Transverse colon (tissue), 4 donors: ENCODE measurements around the gene ZNF618. TPM values are rescaled to one million over a fixed set of nuclear protein-coding genes. Genes with fewer than 3 reads are reported as not detected.

Experiments used
- DNase-seq: peaks from one replicate; pipeline ENCODE4 v3.0.0-alpha.2; 2019
- H3K27ac ChIP-seq, 4 donors: fragments of 200-600 bp; sonication (generic); 2 replicates each; pipeline ENCODE4 v1.5.1; 2016 to 2018; ENCODE audit warnings: inconsistent platforms in 4 of 4
- H3K27me3 ChIP-seq: fragments of 200-600 bp; sonication (generic); 2 replicates; pipeline ENCODE4 v1.5.1; 2017; ENCODE audit warnings: inconsistent platforms
- H3K36me3 ChIP-seq, 4 donors: fragments of 200-600 bp; sonication (generic); 2 replicates each; pipeline ENCODE4 v1.5.1; 2017 to 2019; ENCODE audit warnings: inconsistent platforms in 4 of 4
- H3K4me1 ChIP-seq, 4 donors: fragments of 200-600 bp; sonication (generic); 2 replicates each; pipeline ENCODE4 v1.5.1; 2017 to 2020; ENCODE audit warnings: inconsistent platforms in 4 of 4
- H3K4me3 ChIP-seq, 4 donors: fragments of 200-600 bp; sonication (generic); 1 replicate in 1 of 4; 2 replicates in 3 of 4; pipeline versions ENCODE4 v1.5.1 to v1.6.1; 2017 to 2019; ENCODE audit warnings: inconsistent platforms in 4 of 4
- H3K9me3 ChIP-seq, 2 donors: fragments of 200-600 bp; sonication (generic); 2 replicates each; pipeline ENCODE4 v1.5.1; 2017 to 2019; ENCODE audit warnings: inconsistent platforms in 2 of 2
- EP300 ChIP-seq: sonication (generic); formaldehyde crosslinking; IDR thresholded peaks from one replicate; pipeline ENCODE4 v1.6.1; 2017; ENCODE audit warnings: antibody characterized with exemption, low read depth
- POLR2A ChIP-seq: fragments of 450-650 bp; IDR thresholded peaks from one replicate; pipeline ENCODE4 v1.6.1; 2016; ENCODE audit warnings: antibody characterized with exemption, mild to moderate bottlenecking, moderate library complexity
- POLR2AphosphoS5 ChIP-seq, 3 donors: sonication (generic); formaldehyde crosslinking; IDR thresholded peaks; one replicate each; pipeline ENCODE4 v1.6.1; 2016; ENCODE audit warnings: antibody characterized with exemption in 3 of 3
- WGBS, 2 donors: methylation state at CpG; one replicate each; pipeline ENCODE4 v1.1.5; 2018; ENCODE audit warnings: low coverage in 1 of 2; 5-methylcytosine and 5-hydroxymethylcytosine counted together
- in situ Hi-C, 4 donors: fragments of 200-750 bp; cut with MboI; loops; one replicate each; pipeline versions ENCODE4 v1.15.0 to v1.15.1; 2017; ENCODE audit warnings: low sequenced_read_pairs in 3 of 4, low pct_ligation_motif_present in 1 of 4, low pct_unique_long_range_greater_than_20kb in 1 of 4
- intact Hi-C: fragments of 100-400 bp; cut with DNase I; formaldehyde crosslinking; loops from one replicate; pipeline ENCODE4 v1.15.1; 2023; ENCODE audit warnings: low total_unique reads
- total RNA-seq, 4 donors: library from RNA; depleted of rRNA; stranded (reverse); fragments of >200 nt; gene quantifications; one replicate each; pipeline ENCODE4 v1.1.0, GENCODE V29; 2016
- TF ChIP-seq, protein P1 (sequence below), 5 experiments: fragments of 200-600 bp in 3 of 5; fragments of 450-650 bp in 2 of 5; sonication (generic) in 3 of 5; IDR thresholded peaks; 1 replicate in 2 of 5; 2 replicates in 3 of 5; pipeline ENCODE4 v1.5.1; 2016 to 2017; ENCODE audit warnings: antibody characterized with exemption in 5 of 5, inconsistent platforms in 3 of 5, mild to moderate bottlenecking in 2 of 5, moderate library complexity in 1 of 5

Gene ZNF618
- total RNA-seq, 4 donors from 2014 or later, result 2.2 to 8.6 (median 4.0) TPM

GRCh38 chr9:114007991-114008666 is 132.0 kb downstream of the ZNF618 start:
- Histone ChIP-seq H3K4me1 (peaks cover 0 to 7% (median 3%) of the 10 kb centered on the region in 4 donors), H3K27ac (no peak overlapping the region), H3K27me3 (no peaks in the 10 kb centered on the region), H3K4me3 (no peak overlapping the region), H3K9me3 (no peaks in the 10 kb centered on the region), H3K36me3 (no peaks in the 10 kb centered on the region)
- 85% methylated on average over 17 of the region's 18 CpGs; no CpG with 5 or more reads in 1 of the 2 donors for WGBS, 2 donors
- DNase-seq, result peak; percentile 6
- in situ Hi-C loops, result no loop called here
- intact Hi-C loops, result no loop called here
- no peak for TF ChIP-seq POLR2AphosphoS5 (IDR thresholded peaks at IDR 0.05)
- TF ChIP-seq, protein P1, sequence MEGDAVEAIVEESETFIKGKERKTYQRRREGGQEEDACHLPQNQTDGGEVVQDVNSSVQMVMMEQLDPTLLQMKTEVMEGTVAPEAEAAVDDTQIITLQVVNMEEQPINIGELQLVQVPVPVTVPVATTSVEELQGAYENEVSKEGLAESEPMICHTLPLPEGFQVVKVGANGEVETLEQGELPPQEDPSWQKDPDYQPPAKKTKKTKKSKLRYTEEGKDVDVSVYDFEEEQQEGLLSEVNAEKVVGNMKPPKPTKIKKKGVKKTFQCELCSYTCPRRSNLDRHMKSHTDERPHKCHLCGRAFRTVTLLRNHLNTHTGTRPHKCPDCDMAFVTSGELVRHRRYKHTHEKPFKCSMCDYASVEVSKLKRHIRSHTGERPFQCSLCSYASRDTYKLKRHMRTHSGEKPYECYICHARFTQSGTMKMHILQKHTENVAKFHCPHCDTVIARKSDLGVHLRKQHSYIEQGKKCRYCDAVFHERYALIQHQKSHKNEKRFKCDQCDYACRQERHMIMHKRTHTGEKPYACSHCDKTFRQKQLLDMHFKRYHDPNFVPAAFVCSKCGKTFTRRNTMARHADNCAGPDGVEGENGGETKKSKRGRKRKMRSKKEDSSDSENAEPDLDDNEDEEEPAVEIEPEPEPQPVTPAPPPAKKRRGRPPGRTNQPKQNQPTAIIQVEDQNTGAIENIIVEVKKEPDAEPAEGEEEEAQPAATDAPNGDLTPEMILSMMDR (IDR thresholded peaks at IDR 0.05), result no peak
- TF ChIP-seq POLR2A, result no peak
- no peak for TF ChIP-seq EP300

DNA sequence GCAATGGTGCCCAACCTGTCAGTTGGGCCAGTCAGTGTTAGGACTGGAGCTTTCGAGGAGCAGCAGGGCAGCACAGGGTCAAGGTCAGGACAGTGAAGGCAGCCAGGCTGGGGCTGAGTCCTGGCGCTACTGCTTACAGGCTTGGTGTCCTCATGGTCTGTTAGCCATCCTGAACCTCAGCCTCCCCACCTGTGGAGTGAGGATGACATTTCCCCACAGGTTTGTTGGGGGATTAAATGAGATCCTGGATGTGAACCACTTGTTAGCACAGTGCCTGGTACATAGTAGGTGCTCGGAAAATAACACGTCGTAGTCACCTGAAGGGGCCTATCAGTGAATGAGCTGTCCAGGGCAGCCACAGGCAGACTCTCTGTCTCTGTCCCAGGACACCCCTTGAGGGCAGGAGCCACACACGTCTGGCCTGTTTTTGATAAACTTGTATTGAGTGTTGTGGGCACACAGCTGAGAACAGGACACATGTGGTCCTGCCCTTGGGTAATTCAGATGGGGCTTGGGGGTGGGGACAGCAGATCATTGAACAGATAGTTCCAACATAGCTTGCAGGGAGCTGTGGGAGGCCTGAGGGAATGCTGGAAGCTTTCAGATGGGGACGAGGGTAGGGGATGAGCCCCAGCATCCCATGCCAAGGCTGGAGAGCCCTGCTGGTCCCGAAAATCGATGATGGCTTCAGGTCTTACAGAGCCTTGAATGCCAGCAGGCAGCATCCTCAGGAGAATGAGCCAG is 132.7 kb downstream of the ZNF618 start:
- Histone ChIP-seq H3K4me1 (peaks cover 0 to 4% (median under 1%) of the 10 kb centered on the region in 4 donors), H3K27ac (no peak overlapping the region), H3K36me3 (no peaks in the 10 kb centered on the region), H3K4me3 (no peak overlapping the region), H3K27me3 (no peaks in the 10 kb centered on the region), H3K9me3 (no peaks in the 10 kb centered on the region)
- no peak for TF ChIP-seq EP300
- TF ChIP-seq, protein P1 (IDR thresholded peaks at IDR 0.05), result no peak
- no peak for TF ChIP-seq POLR2A
- TF ChIP-seq POLR2AphosphoS5 (IDR thresholded peaks at IDR 0.05), result no peak
- no peak for DNase-seq
- in situ Hi-C loops (no loop called here), intact Hi-C loops (no loop called here)
- 80 to 87% methylated on average over 3 to 9 of the region's 9 CpGs for WGBS, 2 donors

DNA sequence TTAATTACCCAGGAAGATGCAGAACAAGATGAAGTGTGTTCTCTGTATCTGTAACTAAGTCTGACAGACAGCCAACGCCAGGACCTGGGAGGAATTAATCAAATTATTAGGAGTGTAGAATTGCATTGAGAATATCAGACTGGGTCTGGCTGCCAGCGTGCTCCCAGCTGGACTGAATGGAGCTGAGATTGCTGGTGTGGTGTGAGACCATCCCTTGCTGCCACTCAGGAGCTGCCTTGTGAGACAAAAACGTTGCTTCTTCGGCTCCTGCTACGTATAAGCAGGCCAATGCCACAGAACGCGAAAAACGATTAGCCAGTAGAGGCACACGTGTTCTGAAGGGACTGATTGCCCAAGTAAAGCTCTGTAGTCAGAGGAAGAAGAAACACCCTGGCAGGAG is 135.2 kb downstream of the ZNF618 start:
- WGBS, 2 donors, result 82 to 88% methylated on average over 3 to 9 of the region's 9 CpGs
- in situ Hi-C loops (no loop called here), intact Hi-C loops (no loop called here)
- Histone ChIP-seq H3K4me1 (no peaks in the 10 kb centered on the region), H3K36me3 (no peaks in the 10 kb centered on the region), H3K27me3 (no peaks in the 10 kb centered on the region), H3K4me3 (no peak overlapping the region), H3K27ac (no peak overlapping the region), H3K9me3 (no peaks in the 10 kb centered on the region)
- no peak for TF ChIP-seq POLR2A
- DNase-seq, result no peak

- TF ChIP-seq, protein P1 (IDR thresholded peaks at IDR 0.05), result no peak
- TF ChIP-seq POLR2A, result no peak
- H3K4me3 ChIP-seq, result no peak overlapping the region
- H3K27me3 ChIP-seq, result no peaks in the 10 kb centered on the region
- DNase-seq, result no peak
- H3K9me3 ChIP-seq, result no peaks in the 10 kb centered on the region
- no peak overlapping the region for H3K27ac ChIP-seq
- intact Hi-C loops (no loop called here), in situ Hi-C loops (no loop called here)
- WGBS, 2 donors, result 73% methylated on average over 2 of the region's 2 CpGs; no CpG with 5 or more reads in 1 of the 2 donors
- no peaks in the 10 kb centered on the region for H3K36me3 ChIP-seq
- no peaks in the 10 kb centered on the region for H3K4me1 ChIP-seq
These were observed 136.0 kb downstream of the ZNF618 start for GRCh38 chr9:114012126-114012525.
